Measurements from ENCODE around the gene GRAPL. TPM values are rescaled to one million over a fixed set of nuclear protein-coding genes. Genes with fewer than 3 reads are reported as not detected.
"Not testable (repeated sequence)": the region's sequence is repeated elsewhere in the genome, so short reads cannot be mapped to it uniquely, and the experiment has no call there.

GRAPL gene
- total and polyA plus RNA-seq, 2 of the 13 experiments (the other 11 are each of a cell fraction or from before 2014, with no cell fraction given) = 0.62 TPM; not detected in 1

GRCh38 chr17:19196382-19197204 is 69.2 kb downstream of the GRAPL start:
- CTCF ChIA-PET (ENCODE audit: low intra/inter-chr PET ratio, low total read pairs); H3K27ac ChIP-seq (ENCODE audit: extremely low read length, insufficient read depth, low read length); H3K4me3 ChIP-seq (replicated peaks in 1 of 3; ENCODE audit: insufficient read depth in 1 of 3, low read depth in 2 of 3, low read length in 3 of 3); intact Hi-C loops (cut with micrococcal nuclease; ENCODE audit: unreplicated experiment); H3K9me3 ChIP-seq (ENCODE audit: low read length); H3K79me2 ChIP-seq (ENCODE audit: insufficient read depth, low read length); H3K36me3 ChIP-seq (replicated peaks in 1 of 2; ENCODE audit: control insufficient read depth in 1 of 2, insufficient read depth in 2 of 2, low read length in 2 of 2); H3K4me2 ChIP-seq (ENCODE audit: low read depth, low read length); H4K20me1 ChIP-seq (ENCODE audit: insufficient read depth, low read length); BruUV-seq (replicated peaks); in situ Hi-C loops (cut with HindIII; ENCODE audit: extremely low pct_ligation_motif_present, low pct_unique_long_range_greater_than_20kb); H3K27me3 ChIP-seq (ENCODE audit: control insufficient read depth in 1 of 2, insufficient read depth in 2 of 2, low read length in 2 of 2); POLR2A ChIA-PET; H3K4me1 ChIP-seq (ENCODE audit: insufficient read depth, low read length); H2AFZ ChIP-seq (ENCODE audit: low read length); H3K9ac ChIP-seq (ENCODE audit: insufficient read depth, low read depth, low read length); DNase-seq (ENCODE audit: low spot score); FAIRE-seq: not testable (repeated sequence)
- ATAC-seq = peak; percentile 91
- no CpG with 5 or more reads among the region's 33 CpGs for WGBS (ENCODE audit: low lambda C conversion rate)

- CTCF ChIA-PET (ENCODE audit: low intra/inter-chr PET ratio, low total read pairs); intact Hi-C loops (cut with micrococcal nuclease; ENCODE audit: unreplicated experiment); H3K79me2 ChIP-seq (ENCODE audit: insufficient read depth, low read length); H3K27ac ChIP-seq (ENCODE audit: extremely low read length, insufficient read depth, low read length); H3K4me2 ChIP-seq (ENCODE audit: low read depth, low read length); POLR2A ChIA-PET; BruUV-seq (replicated peaks); H3K27me3 ChIP-seq (ENCODE audit: control insufficient read depth in 1 of 2, insufficient read depth in 2 of 2, low read length in 2 of 2); in situ Hi-C loops (cut with HindIII; ENCODE audit: extremely low pct_ligation_motif_present, low pct_unique_long_range_greater_than_20kb); H2AFZ ChIP-seq (ENCODE audit: low read length); DNase-seq (ENCODE audit: low spot score); H3K36me3 ChIP-seq (replicated peaks in 1 of 2; ENCODE audit: control insufficient read depth in 1 of 2, insufficient read depth in 2 of 2, low read length in 2 of 2); FAIRE-seq; H3K9ac ChIP-seq (ENCODE audit: insufficient read depth, low read depth, low read length); H4K20me1 ChIP-seq (ENCODE audit: insufficient read depth, low read length); H3K4me1 ChIP-seq (ENCODE audit: insufficient read depth, low read length); H3K4me3 ChIP-seq (replicated peaks in 1 of 3; ENCODE audit: insufficient read depth in 1 of 3, low read depth in 2 of 3, low read length in 3 of 3); H3K9me3 ChIP-seq (ENCODE audit: low read length): not testable (repeated sequence)
- no CpG with 5 or more reads among the region's 20 CpGs for WGBS (ENCODE audit: low lambda C conversion rate)
- ATAC-seq = peak; percentile 98
These were observed 75.1 kb downstream of the GRAPL start for GRCh38 chr17:19202448-19202847.

- H3K27ac ChIP-seq (ENCODE audit: extremely low read length, insufficient read depth, low read length); H3K9me3 ChIP-seq (ENCODE audit: low read length); H3K4me1 ChIP-seq (ENCODE audit: insufficient read depth, low read length); H3K4me3 ChIP-seq (replicated peaks in 1 of 3; ENCODE audit: insufficient read depth in 1 of 3, low read depth in 2 of 3, low read length in 3 of 3); H4K20me1 ChIP-seq (ENCODE audit: insufficient read depth, low read length); POLR2A ChIA-PET; H3K79me2 ChIP-seq (ENCODE audit: insufficient read depth, low read length); BruUV-seq (replicated peaks); H3K9ac ChIP-seq (ENCODE audit: insufficient read depth, low read depth, low read length); DNase-seq (ENCODE audit: low spot score); FAIRE-seq; CTCF ChIA-PET (ENCODE audit: low intra/inter-chr PET ratio, low total read pairs); H3K36me3 ChIP-seq (replicated peaks in 1 of 2; ENCODE audit: control insufficient read depth in 1 of 2, insufficient read depth in 2 of 2, low read length in 2 of 2); H3K27me3 ChIP-seq (ENCODE audit: control insufficient read depth in 1 of 2, insufficient read depth in 2 of 2, low read length in 2 of 2); intact Hi-C loops (cut with micrococcal nuclease; ENCODE audit: unreplicated experiment); H2AFZ ChIP-seq (ENCODE audit: low read length); H3K4me2 ChIP-seq (ENCODE audit: low read depth, low read length); in situ Hi-C loops (cut with HindIII; ENCODE audit: extremely low pct_ligation_motif_present, low pct_unique_long_range_greater_than_20kb): not testable (repeated sequence)
- ATAC-seq = peak; percentile 54
- WGBS (ENCODE audit: low lambda C conversion rate) = no CpG with 5 or more reads among the region's 3 CpGs
These were observed 76.0 kb downstream of the GRAPL start for GRCh38 chr17:19203429-19203828.

Other genes with a start within 250 kb of the GRAPL start
- not detected in 2 replicates for gene SLC5A10, start 175.4 kb upstream of the GRAPL start, total RNA-seq (2016; rRNA removed; fragmentation: Illumina TruSeq; extraction: Trizol)
- gene SLC5A10, start 175.4 kb upstream of the GRAPL start, polyA plus RNA-seq (2011; rRNA removed) = 0.05 and 0.07 TPM in 2 replicates
- gene FAM83G, start 122.8 kb upstream of the GRAPL start, total RNA-seq (2016; rRNA removed; fragmentation: Illumina TruSeq; extraction: Trizol) = 14.0 and 18.6 TPM in 2 replicates
- 13.7 and 21.2 TPM in 2 replicates for gene FAM83G, start 122.8 kb upstream of the GRAPL start, polyA plus RNA-seq (2011; rRNA removed)
- gene GRAP, start 80.6 kb upstream of the GRAPL start, total RNA-seq (2016; rRNA removed; fragmentation: Illumina TruSeq; extraction: Trizol) = 0.77 and 0.90 TPM in 2 replicates
- gene GRAP, start 80.6 kb upstream of the GRAPL start, polyA plus RNA-seq (2011; rRNA removed) = 1.6 and 1.7 TPM in 2 replicates
- gene EPN2, start 109.8 kb downstream of the GRAPL start, total RNA-seq (2016; rRNA removed; fragmentation: Illumina TruSeq; extraction: Trizol) = 7.8 and 9.3 TPM in 2 replicates
- gene EPN2, start 109.8 kb downstream of the GRAPL start, polyA plus RNA-seq (2011; rRNA removed) = 17.8 and 19.2 TPM in 2 replicates
- 26.2 and 27.7 TPM in 2 replicates for gene B9D1, start 235.1 kb downstream of the GRAPL start, total RNA-seq (2016; rRNA removed; fragmentation: Illumina TruSeq; extraction: Trizol)
- 28.7 and 31.1 TPM in 2 replicates for gene B9D1, start 235.1 kb downstream of the GRAPL start, polyA plus RNA-seq (2011; rRNA removed)

Data from HepG2 (cell line).